H1 (cell line): ENCODE data around the gene LRRFIP1. TPM values are rescaled to one million over a fixed set of nuclear protein-coding genes. Genes with fewer than 3 reads are reported as not detected.

Experiments
- CTCF ChIA-PET: fragments of 300-600 bp; sonication (Branson Sonifier 250); formaldehyde crosslinking; loops from one replicate; lab custom pipeline; 2021; ENCODE audit not compliant: partially characterized antibody; lab: Charles Lee
- POLR2A ChIA-PET: fragments of 300-600 bp; sonication (Branson Sonifier 250); formaldehyde crosslinking; loops from one replicate; lab custom pipeline; 2021; ENCODE audit warnings: inconsistent platforms; ENCODE audit not compliant: partially characterized antibody; lab: Charles Lee
- DNase-seq, 2 experiments: peaks; one replicate each; pipeline versions ENCODE4 v3.0.0 to v3.0.0-alpha.2; 2010 to 2022; ENCODE audit warnings: low spot score in 2 of 2, low read depth in 1 of 2, mixed read lengths in 1 of 2
- FAIRE-seq: peaks from 2 replicates; lab custom pipeline; 2011; peaks lifted over from hg19 to GRCh38; lab: Jason Lieb, UNC
- H2AFZ ChIP-seq: 2 replicates; pipeline ENCODE4 v1.8.1; 2012; ENCODE audit warnings: low read length, inconsistent platforms
- H2AK5ac ChIP-seq: 2 replicates; pipeline ENCODE4 v1.6.1; 2013; ENCODE audit warnings: low read depth, low read length
- H2BK120ac ChIP-seq: replicated peaks from 2 replicates; pipeline ENCODE3; 2013; ENCODE audit warnings: low read depth, low read length, inconsistent platforms
- H2BK12ac ChIP-seq: 2 replicates; pipeline ENCODE4 v1.6.1; 2013; ENCODE audit warnings: low read depth, low read length
- H2BK15ac ChIP-seq: 2 replicates; pipeline ENCODE4 v1.6.1; 2013; ENCODE audit warnings: low read length
- H2BK20ac ChIP-seq: 2 replicates; pipeline ENCODE4 v1.6.1; 2013; ENCODE audit warnings: low read length
- H2BK5ac ChIP-seq: 2 replicates; pipeline ENCODE4 v1.6.1; 2013; ENCODE audit warnings: low read depth, low read length
- H3K14ac ChIP-seq: 2 replicates; pipeline ENCODE4 v1.6.1; 2013; ENCODE audit warnings: inconsistent platforms; ENCODE audit not compliant: insufficient read length
- H3K18ac ChIP-seq: 2 replicates; pipeline ENCODE4 v1.6.1; 2013; ENCODE audit warnings: low read length; ENCODE audit errors: extremely low read depth
- H3K23ac ChIP-seq: 2 replicates; pipeline ENCODE4 v1.6.1; 2013; ENCODE audit warnings: inconsistent platforms; ENCODE audit not compliant: insufficient read length
- H3K23me2 ChIP-seq: 2 replicates; pipeline ENCODE4 v1.6.1; 2013; ENCODE audit warnings: low read depth, low read length
- H3K27ac ChIP-seq: 2 replicates; pipeline ENCODE4 v1.6.1; 2011; ENCODE audit warnings: low read depth, low read length, inconsistent platforms
- H3K27me3 ChIP-seq, 4 experiments: replicated peaks in 1 of 4; 1 replicate in 1 of 4; 2 replicates in 3 of 4; pipeline versions ENCODE4 v1.6.1 to v1.8.1; 2011 to 2013; ENCODE audit warnings: low read length in 3 of 4, mild to moderate bottlenecking in 3 of 4, inconsistent platforms in 2 of 4, mixed read lengths in 2 of 4, moderate library complexity in 1 of 4; ENCODE audit not compliant: control insufficient read depth in 3 of 4, insufficient read depth in 3 of 4; ENCODE audit errors: extremely low read depth in 1 of 4
- H3K36me3 ChIP-seq, 4 experiments: 2 replicates each; pipeline versions ENCODE4 v1.6.1 to v1.8.1; 2011 to 2013; ENCODE audit warnings: mild to moderate bottlenecking in 4 of 4, low read length in 3 of 4, moderate library complexity in 2 of 4, control low read depth in 1 of 4, inconsistent platforms in 1 of 4; ENCODE audit not compliant: insufficient read depth in 4 of 4, control insufficient read depth in 2 of 4
- H3K4ac ChIP-seq: replicated peaks from 2 replicates; pipeline ENCODE3; 2013; ENCODE audit warnings: low read length, low read depth, mixed read lengths, inconsistent platforms; ENCODE audit not compliant: insufficient read length
- H3K4me1 ChIP-seq, 4 experiments: replicated peaks in 1 of 4; 1 replicate in 1 of 4; 2 replicates in 3 of 4; pipeline versions ENCODE4 v1.6.1 to v1.8.1; 2011 to 2013; ENCODE audit warnings: low read length in 3 of 4, inconsistent platforms in 2 of 4, mixed read lengths in 1 of 4; ENCODE audit not compliant: insufficient read depth in 4 of 4, control insufficient read depth in 3 of 4
- H3K4me2 ChIP-seq, 2 experiments: 2 replicates each; pipeline versions ENCODE4 v1.6.1 to v1.8.1; 2011 to 2013; ENCODE audit warnings: low read depth in 2 of 2, low read length in 2 of 2, control low read depth in 1 of 2, inconsistent platforms in 1 of 2, mild to moderate bottlenecking in 1 of 2; ENCODE audit not compliant: insufficient read depth in 1 of 2
- H3K4me3 ChIP-seq, 4 experiments: fragments of 200-600, 300-600 bp in 1 of 4; sonication (generic), shearing (Covaris generic), sonication (Bioruptor Twin) in 1 of 4; 2 replicates each; pipeline versions ENCODE4 v1.5.1 to v1.8.1; 2011 to 2016; ENCODE audit warnings: low read length in 4 of 4, low read depth in 3 of 4, control low read depth in 2 of 4, inconsistent platforms in 2 of 4, mild to moderate bottlenecking in 2 of 4, mixed read lengths in 1 of 4, moderate library complexity in 1 of 4; ENCODE audit not compliant: insufficient read depth in 2 of 4; ENCODE audit errors: extremely low read depth in 1 of 4
- H3K56ac ChIP-seq: replicated peaks from 2 replicates; pipeline ENCODE3; 2013; ENCODE audit warnings: low read depth, mild to moderate bottlenecking, mixed read lengths, low read length, inconsistent platforms; ENCODE audit not compliant: insufficient read length
- H3K79me1 ChIP-seq: 2 replicates; pipeline ENCODE4 v1.6.1; 2013; ENCODE audit warnings: low read depth, low read length, control low read depth
- H3K79me2 ChIP-seq, 2 experiments: 2 replicates each; pipeline versions ENCODE4 v1.6.1 to v1.8.1; 2012 to 2013; ENCODE audit warnings: low read length in 2 of 2, mild to moderate bottlenecking in 2 of 2, inconsistent platforms in 1 of 2; ENCODE audit not compliant: insufficient read depth in 2 of 2, control insufficient read depth in 1 of 2
- H3K9ac ChIP-seq, 4 experiments: replicated peaks in 1 of 4; 1 replicate in 1 of 4; 2 replicates in 3 of 4; pipeline versions ENCODE4 v1.6.1 to v1.8.1; 2011 to 2013; ENCODE audit warnings: low read depth in 3 of 4, low read length in 3 of 4, control low read depth in 2 of 4, mild to moderate bottlenecking in 2 of 4, moderate library complexity in 2 of 4, inconsistent platforms in 1 of 4; ENCODE audit errors: extremely low read depth in 1 of 4
- H3K9me3 ChIP-seq, 2 experiments: 2 replicates each; pipeline versions ENCODE4 v1.6.1 to v1.8.1; 2012 to 2013; ENCODE audit warnings: mild to moderate bottlenecking in 2 of 2, moderate library complexity in 2 of 2, control low read depth in 1 of 2, inconsistent platforms in 1 of 2, low read depth in 1 of 2, low read length in 1 of 2, mixed read lengths in 1 of 2; ENCODE audit not compliant: insufficient read depth in 2 of 2
- H4K20me1 ChIP-seq, 2 experiments: replicated peaks in 1 of 2; 2 replicates each; pipeline versions ENCODE3 to v1.8.1; 2011 to 2013; ENCODE audit warnings: inconsistent platforms in 2 of 2, low read length in 2 of 2, mild to moderate bottlenecking in 1 of 2; ENCODE audit not compliant: insufficient read depth in 2 of 2, control insufficient read depth in 1 of 2
- H4K5ac ChIP-seq: 2 replicates; pipeline ENCODE4 v1.6.1; 2013; ENCODE audit warnings: low read length, low read depth, mixed read lengths, inconsistent platforms; ENCODE audit not compliant: insufficient read length
- H4K8ac ChIP-seq: 2 replicates; pipeline ENCODE4 v1.8.0; 2013; ENCODE audit warnings: mild to moderate bottlenecking, moderate library complexity, low read length, inconsistent platforms; ENCODE audit not compliant: insufficient read depth; ENCODE audit errors: extremely low read depth
- H4K91ac ChIP-seq: replicated peaks from 2 replicates; pipeline ENCODE3; 2013; ENCODE audit warnings: low read length, mixed read lengths, inconsistent platforms; ENCODE audit not compliant: insufficient read length
- ATF3 ChIP-seq: IDR thresholded peaks from 2 replicates; pipeline ENCODE4 v1.6.1; 2011; ENCODE audit warnings: low read depth, mild to moderate bottlenecking, low read length; ENCODE audit not compliant: insufficient read depth
- BRCA1 ChIP-seq: IDR thresholded peaks from 2 replicates; pipeline ENCODE4 v1.6.1; 2012; ENCODE audit warnings: low read depth, low read length, improper control_type of control experiment
- CBX8 ChIP-seq: fragments of 300-800, 300-1000 bp; sonication (generic); IDR thresholded peaks from 2 replicates; pipeline ENCODE4 v1.7.1; 2016; ENCODE audit warnings: low read depth, low read length, borderline replicate concordance
- CREB1 ChIP-seq: IDR thresholded peaks from 2 replicates; pipeline ENCODE4 v1.6.1; 2012; ENCODE audit warnings: inconsistent platforms
- EGR1 ChIP-seq: IDR thresholded peaks from 2 replicates; pipeline ENCODE4 v1.6.1; 2011; ENCODE audit warnings: low read depth, low read length, borderline replicate concordance
- EP300 ChIP-seq, 2 experiments: IDR thresholded peaks; 1 replicate in 1 of 2; 2 replicates in 1 of 2; pipeline ENCODE4 v1.6.1; 2011 to 2012; ENCODE audit warnings: low read depth in 2 of 2, low read length in 2 of 2, mild to moderate bottlenecking in 2 of 2, borderline replicate concordance in 1 of 2, inconsistent platforms in 1 of 2, moderate library complexity in 1 of 2
- GTF2F1 ChIP-seq: IDR thresholded peaks from 2 replicates; pipeline ENCODE4 v1.6.1; 2012; ENCODE audit warnings: low read depth, low read length, improper control_type of control experiment, borderline replicate concordance
- JUND ChIP-seq: IDR thresholded peaks from 2 replicates; pipeline ENCODE4 v1.6.1; 2011; ENCODE audit warnings: mild to moderate bottlenecking, improper control_type of control experiment, low read length
- MAFK ChIP-seq: IDR thresholded peaks from 2 replicates; pipeline ENCODE4 v1.6.1; 2012; ENCODE audit warnings: low read depth, mild to moderate bottlenecking, improper control_type of control experiment, low read length
- NANOG ChIP-seq: IDR thresholded peaks from 2 replicates; pipeline ENCODE4 v1.6.1; 2011; ENCODE audit warnings: low read length, low read depth, mild to moderate bottlenecking, inconsistent platforms; ENCODE audit not compliant: insufficient read depth, poor library complexity, severe bottlenecking
- SP2 ChIP-seq: IDR thresholded peaks from 2 replicates; pipeline ENCODE4 v1.6.1; 2012; ENCODE audit warnings: mild to moderate bottlenecking, low read length, inconsistent platforms
- SRF ChIP-seq: IDR thresholded peaks from 2 replicates; pipeline ENCODE4 v1.6.1; 2011; ENCODE audit warnings: mild to moderate bottlenecking, low read depth, low read length, moderate library complexity
- TBP ChIP-seq: IDR thresholded peaks from 2 replicates; pipeline ENCODE4 v1.6.1; 2011; ENCODE audit warnings: low read depth, low read length, improper control_type of control experiment
- WGBS, 2 experiments: shearing (Covaris generic) in 1 of 2; methylation state at CpG; one replicate each; pipeline versions ENCODE4 v1.1.6 to v1.1.7; 2013 to 2015; ENCODE audit warnings: low lambda C conversion rate in 2 of 2, mixed read lengths in 2 of 2, inconsistent platforms in 1 of 2, low coverage in 1 of 2, missing lambda C conversion rate in 1 of 2; ENCODE audit not compliant: insufficient replicate concordance in 2 of 2, insufficient coverage in 1 of 2, insufficient read length in 1 of 2; ENCODE audit errors: extremely low coverage in 1 of 2, missing lambda C conversion rate in 1 of 2; 5-methylcytosine and 5-hydroxymethylcytosine counted together
- polyA plus RNA-seq, 7 experiments: library from polyadenylated mRNA; depleted of rRNA in 3 of 7; stranded (reverse) in 5 of 7; unstranded in 2 of 7; fragments of >200 nt in 5 of 7; fragments of 200-250 nt in 2 of 7; gene quantifications; 1 replicate in 5 of 7; 2 replicates in 1 of 7; 4 replicates in 1 of 7; pipeline versions ENCODE4 v1.2.1 to v1.2.3, GENCODE V29; 2011 to 2013; ENCODE audit warnings: missing spikeins in 2 of 7, mixed read lengths in 2 of 7
- total RNA-seq: library from RNA; stranded (reverse); fragmentation: NEBNext Ultra II Directional; extraction: Animal tissue kit (Norgen Biotek cat#: 25700); gene quantifications from 2 replicates; pipeline ENCODE4 v1.2.1, GENCODE V29; 2021

Gene LRRFIP1
- total and polyA plus RNA-seq, 2 of the 8 experiments (the other 6 are each of a cell fraction or from before 2014, with no cell fraction given) = 12.1 to 75.8 TPM

GRCh38 chr2:237749961-237750360, 122.6 kb downstream of the LRRFIP1 start:
- CTCF ChIA-PET = interaction anchor here (0.8 to 8.1 kb wide), 4 partner anchors 17 to 237 kb away, joined by 3 to 130 read pairs (median 6); no protein-coding TSS in a partner anchor
- no peak for DNase-seq
- H3K79me2 ChIP-seq = peaks cover 0 to 6% of the 10 kb centered on the region in 2 experiments; a peak in 1 of 4 replicates
- no peak overlapping the region for H2AFZ ChIP-seq
- no peaks in the 10 kb centered on the region for H3K27me3 ChIP-seq
- no peak overlapping the region for H2BK5ac ChIP-seq
- H2AK5ac ChIP-seq = no peak overlapping the region
- H4K91ac ChIP-seq = no peak overlapping the region
- H3K23me2 ChIP-seq = no peaks in the 10 kb centered on the region
- H2BK15ac ChIP-seq = no peak overlapping the region
- H4K20me1 ChIP-seq = peaks cover 0 to 1% of the 10 kb centered on the region in 2 experiments
- TF ChIP-seq CREB1 (no peak), BRCA1 (no peak), JUND (no peak), CBX8 (no peak), TBP (no peak), MAFK (no peak), EP300 (IDR thresholded peaks at IDR 0.05; ENCODE audit: borderline replicate concordance in 1 of 2, low read depth in 2 of 2, low read length in 2 of 2) (no peak), SP2 (no peak), SRF (no peak), GTF2F1 (no peak), EGR1 (no peak), ATF3 (no peak), NANOG (no peak)
- TF ChIP-seq, all 59 proteins: peak for 0
- H3K18ac ChIP-seq = no peak overlapping the region
- H4K8ac ChIP-seq = no peak overlapping the region
- no peak overlapping the region for H3K4me3 ChIP-seq
- H4K5ac ChIP-seq = no peak overlapping the region
- peaks cover 4% of the 10 kb centered on the region; the same call in 1 of the 2 replicates for H3K79me1 ChIP-seq
- no peak overlapping the region for H3K23ac ChIP-seq
- no peak overlapping the region for H3K4me2 ChIP-seq
- peaks cover 2 to 25% (median 10%) of the 10 kb centered on the region in 4 experiments; a peak in 6 of 8 replicates for H3K36me3 ChIP-seq
- H3K27ac ChIP-seq = no peak overlapping the region
- H2BK120ac ChIP-seq = no peak overlapping the region
- H3K9ac ChIP-seq = no peak overlapping the region
- H3K14ac ChIP-seq = no peak overlapping the region
- H2BK12ac ChIP-seq = no peak overlapping the region
- no peak overlapping the region for H2BK20ac ChIP-seq
- WGBS, 2 experiments = 92% methylated on average over 2 of the region's 2 CpGs; no CpG with 5 or more reads in 1 of the 2 experiments
- H3K4me1 ChIP-seq = peaks cover 0 to 3% (median 0%) of the 10 kb centered on the region in 4 experiments; a peak in 1 of 7 replicates
- H3K9me3 ChIP-seq = no peaks in the 10 kb centered on the region
- FAIRE-seq = no peak
- H3K56ac ChIP-seq = no peak overlapping the region
- no peak overlapping the region for H3K4ac ChIP-seq
- POLR2A ChIA-PET = no interaction called here
